Measurements from ENCODE around the gene KLHL26.

Gene KLHL26

GRCh38 chr19:18648973-18649315, 12.1 kb downstream of the KLHL26 start:
- no peak for DNase-seq

GRCh38 chr19:18649371-18650020, 12.7 kb downstream of the KLHL26 start:
- no peak for DNase-seq

DNA sequence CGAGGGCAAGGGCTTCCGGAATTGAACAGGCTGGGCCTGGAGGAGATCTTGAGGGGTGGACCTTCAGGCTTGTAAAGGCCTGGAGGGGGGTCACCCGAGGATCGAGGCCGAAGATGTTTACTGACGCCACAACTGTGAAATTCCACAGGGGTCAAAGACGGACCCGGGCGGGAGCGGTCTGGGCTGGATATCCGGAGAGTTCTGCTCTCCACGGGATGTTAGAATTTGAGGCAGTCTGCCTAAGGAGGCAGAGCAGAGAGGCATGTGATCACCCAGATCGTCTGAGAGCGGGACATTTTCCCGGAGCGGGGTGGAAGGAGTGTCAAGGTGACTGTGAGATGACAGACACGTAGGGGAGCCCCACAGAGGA, 13.2 kb downstream of the KLHL26 start:
- DNase-seq = no peak

DNA sequence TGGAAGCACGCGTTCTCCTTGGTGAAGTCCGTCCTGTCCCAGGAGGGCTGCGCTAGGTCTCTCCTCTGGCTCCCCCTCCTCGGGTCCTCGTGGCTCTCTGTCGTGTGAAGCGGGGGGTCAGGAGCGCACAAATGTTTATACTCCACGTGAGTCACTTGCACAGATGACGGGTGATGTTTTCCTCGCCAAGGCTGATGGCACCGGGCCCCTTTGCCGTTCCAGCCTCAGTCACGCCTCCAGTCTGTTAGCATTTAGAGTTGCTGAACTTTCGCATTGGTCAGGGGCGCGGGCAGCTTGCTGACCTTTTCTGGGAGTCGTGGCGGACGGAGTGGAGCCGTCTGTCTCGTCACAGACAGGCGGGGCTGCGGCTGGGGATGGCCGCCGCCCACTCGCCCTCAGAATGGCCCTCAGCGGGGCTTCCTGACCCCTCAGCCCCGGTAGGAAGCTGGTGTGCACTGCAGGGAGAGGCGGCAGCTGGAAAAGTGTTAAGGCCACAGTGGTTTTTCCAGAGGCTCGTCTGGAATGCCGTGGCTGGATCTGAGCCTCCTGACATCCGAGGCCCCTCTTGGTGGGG, 13.7 kb downstream of the KLHL26 start:
- DNase-seq = no peak

DNA sequence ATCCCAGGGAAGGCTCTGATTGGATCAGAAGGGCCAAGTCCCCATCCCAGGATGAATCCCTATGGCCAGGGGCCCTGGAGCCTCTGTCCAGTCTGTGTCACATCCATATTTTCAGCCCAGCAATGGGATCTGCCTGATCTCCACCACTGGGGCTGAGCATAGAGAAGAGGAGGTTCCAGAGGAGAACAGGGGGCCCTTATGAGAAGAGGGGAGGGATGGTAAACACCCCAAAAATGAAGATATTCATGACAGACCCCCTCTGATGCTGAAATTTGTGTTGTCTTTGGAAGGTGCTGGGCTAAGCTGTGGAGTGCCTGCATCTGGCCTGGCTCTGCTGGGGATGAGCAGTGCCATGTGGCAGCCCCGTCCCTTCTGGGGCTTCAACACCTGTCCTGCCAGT, 14.5 kb downstream of the KLHL26 start:
- no peak for DNase-seq

DNA sequence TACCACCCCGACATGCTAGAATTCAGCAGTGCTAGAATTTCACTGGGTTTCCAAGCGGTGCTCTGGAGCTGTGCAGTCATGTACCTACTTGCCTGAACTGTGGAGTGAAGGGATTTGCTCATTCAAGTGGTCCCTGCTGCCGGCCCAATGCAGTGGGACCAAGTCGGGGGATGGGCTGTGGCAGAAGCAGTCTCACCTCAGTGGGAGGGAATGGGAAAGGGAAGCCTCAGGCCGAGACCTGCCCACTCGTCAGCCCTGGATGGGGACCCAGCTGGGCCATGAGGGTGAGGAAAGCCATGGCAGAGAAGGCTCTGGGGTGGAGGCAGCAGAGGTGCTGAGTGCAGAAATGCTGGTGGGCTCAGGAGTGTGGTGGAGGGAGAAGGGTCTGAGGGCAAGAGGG, 14.9 kb downstream of the KLHL26 start:
- DNase-seq = no peak

DNA sequence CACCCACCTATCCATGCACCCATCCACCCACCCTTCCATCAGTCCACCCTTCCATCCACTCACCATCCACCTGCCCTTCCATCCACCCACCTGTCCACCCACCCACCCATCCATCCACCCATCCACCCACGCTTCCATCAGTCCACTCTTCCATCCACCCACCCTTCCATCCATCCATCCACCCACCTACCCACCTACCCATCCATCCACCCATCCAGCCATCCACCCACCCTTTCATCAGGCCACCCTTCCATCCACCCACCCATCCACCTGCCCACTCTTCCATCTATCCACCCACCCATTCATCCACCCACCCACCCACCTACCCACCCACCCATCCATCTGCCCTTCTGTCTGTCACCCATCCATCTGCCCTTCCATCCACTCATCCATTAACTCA, 17.0 kb downstream of the KLHL26 start:
- DNase-seq = no peak

GRCh38 chr19:18654469-18654868, 17.6 kb downstream of the KLHL26 start:
- no peak for DNase-seq

GRCh38 chr19:18655173-18655844, 18.5 kb downstream of the KLHL26 start:
- no peak for DNase-seq

GRCh38 chr19:18656337-18657086, 19.7 kb downstream of the KLHL26 start:
- DNase-seq = no peak

GRCh38 chr19:18657590-18658365, 20.9 kb downstream of the KLHL26 start:
- DNase-seq = no peak

GRCh38 chr19:18658366-18658855, 21.6 kb downstream of the KLHL26 start:
- no peak for DNase-seq

DNA sequence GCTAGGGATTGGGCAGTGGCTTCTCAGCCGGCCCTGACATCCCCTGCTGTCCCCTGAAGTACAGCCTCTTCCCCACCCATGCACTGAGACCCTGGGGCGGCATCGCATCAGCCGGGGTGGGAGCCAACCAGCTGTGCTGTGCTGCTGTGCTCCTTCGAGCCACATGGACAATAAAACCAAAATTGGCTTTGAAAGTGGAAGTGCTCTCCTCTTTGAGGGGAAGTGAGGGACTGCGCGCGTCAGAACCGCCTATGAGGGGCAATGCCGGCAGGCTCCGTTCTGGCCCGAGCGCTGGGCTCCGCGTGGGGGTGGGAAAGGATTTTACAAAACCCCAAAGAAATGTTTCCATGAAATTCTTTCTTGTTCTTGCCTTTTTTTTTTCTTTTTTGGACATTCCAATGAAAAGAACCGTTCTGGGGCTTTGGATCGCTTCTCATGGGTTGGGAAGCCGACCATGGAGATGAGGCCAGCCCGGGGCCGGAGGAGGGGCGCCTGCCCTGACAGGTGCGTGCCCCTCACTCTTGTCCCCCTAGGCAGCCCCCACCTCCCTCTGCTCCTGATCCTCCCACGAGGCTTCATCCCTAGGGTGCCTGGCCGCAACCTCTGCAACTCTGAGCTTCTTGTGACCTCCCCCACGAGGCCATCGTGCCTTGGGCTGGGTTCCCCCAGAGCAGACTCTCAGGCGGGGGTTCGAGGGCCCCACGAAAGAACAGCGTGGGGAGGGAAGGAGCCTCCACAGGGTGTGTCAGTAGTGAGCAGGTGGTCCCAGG, 22.6 kb downstream of the KLHL26 start:
- DNase-seq = no peak

DNA sequence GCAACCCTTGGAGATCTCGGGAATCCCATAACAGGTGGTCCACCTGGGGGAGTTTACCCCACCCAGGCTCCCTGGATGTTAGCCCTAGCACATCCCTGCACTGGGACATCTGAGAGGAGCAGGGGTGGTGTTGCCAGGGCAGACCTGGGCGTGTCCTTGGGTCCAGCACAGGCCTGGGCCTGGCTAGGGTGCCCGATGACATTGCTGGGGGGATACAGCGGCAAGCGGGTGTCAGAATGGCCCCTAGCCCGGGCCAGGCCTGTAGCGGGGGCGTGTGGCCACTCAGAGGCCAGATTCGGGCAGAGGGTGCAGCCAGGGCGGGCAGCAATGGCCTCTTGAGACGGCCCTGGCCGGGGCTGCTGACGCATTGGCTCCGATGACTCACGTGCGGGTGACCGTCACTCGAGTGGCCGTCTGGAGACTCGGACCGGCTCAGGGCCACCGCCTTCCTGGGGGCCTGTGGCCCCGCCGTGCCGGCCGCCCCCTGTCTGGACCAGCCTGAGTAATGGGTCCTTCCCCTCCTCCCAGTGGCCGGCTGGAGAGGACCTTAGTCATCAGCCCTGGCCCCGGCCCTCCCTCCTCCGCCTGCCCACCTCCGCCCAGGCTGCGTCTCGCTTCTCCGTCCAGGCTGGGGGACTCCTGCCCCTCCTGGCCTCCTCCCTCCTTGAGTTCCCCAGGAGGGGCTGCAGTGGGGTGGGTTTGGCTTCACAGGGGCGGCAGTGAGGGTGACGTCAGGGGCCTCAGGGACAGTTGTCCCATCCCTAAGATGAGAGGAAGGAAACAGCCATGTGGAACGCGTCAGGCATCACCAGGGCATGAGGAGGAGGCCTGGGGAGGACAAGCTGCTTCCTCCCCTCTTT, 23.5 kb downstream of the KLHL26 start:
- no peak for DNase-seq

DNA sequence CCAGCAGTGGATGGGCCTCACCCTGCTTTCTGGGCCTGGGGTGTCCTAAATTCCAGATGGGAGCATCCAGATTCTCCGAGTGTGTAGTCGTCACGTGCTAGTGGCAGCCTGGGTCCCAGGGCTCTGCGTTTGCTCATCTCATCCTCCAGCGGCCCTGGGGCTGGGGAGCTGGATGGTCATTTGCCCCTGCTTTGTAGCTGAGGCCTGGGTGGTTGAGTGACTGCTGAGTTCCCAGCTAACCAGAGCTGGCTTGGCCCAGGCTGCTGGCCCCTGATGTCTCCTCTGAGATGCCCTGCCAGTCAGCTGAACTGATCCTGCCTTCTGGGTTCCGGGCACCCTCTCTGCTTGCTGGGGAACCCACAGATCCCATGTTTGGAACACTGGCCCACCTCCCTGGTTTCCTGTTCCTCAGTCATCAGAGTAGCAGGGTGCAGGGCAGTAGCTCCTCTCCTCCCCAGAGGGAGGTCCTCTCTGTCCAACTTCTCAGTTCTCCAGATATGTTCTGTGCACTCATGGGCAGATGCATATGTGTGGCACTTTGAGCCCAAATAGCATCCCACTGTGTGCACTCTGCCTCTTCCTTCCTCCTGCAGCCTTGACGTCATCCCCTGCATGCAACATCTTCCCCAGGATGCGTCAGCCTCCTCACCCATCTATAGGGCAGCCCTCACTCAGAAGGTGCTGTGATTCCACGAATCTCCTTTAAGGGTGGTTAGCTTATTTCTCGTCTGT, 24.3 kb downstream of the KLHL26 start:
- DNase-seq = no peak

- no peak for DNase-seq
Observed at GRCh38 chr19:18662972-18663732, 26.3 kb downstream of the KLHL26 start.

DNA sequence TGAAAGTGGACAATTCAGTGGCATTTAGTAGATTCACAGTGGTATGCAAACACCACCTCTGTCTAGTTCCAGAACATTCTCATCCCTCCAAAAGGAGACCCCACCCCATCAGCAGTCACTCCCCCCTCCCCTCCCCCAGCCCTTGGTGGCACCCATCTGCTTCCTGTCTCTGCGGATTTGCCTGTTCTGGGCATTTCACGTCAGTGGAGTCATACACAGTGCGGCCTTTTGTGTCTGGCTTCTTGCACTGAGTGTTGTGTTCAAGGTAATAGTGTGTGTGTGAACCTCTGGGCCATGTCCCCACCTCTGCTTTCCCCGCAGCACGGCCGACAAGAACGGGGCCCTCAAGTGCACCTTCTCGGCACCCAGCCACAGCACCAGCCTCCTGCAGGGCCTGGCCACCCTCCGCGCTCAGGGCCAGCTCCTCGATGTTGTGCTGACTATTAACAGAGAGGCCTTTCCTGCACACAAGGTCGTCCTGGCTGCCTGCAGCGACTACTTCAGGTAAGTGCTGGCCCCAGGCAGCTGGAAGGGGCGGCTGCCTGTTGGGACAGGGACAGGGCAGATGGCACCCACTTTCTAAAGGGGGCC, 27.2 kb downstream of the KLHL26 start:
- DNase-seq = no peak

- DNase-seq = no peak
Observed at GRCh38 chr19:18665771-18666202, 29.0 kb downstream of the KLHL26 start.

DNA sequence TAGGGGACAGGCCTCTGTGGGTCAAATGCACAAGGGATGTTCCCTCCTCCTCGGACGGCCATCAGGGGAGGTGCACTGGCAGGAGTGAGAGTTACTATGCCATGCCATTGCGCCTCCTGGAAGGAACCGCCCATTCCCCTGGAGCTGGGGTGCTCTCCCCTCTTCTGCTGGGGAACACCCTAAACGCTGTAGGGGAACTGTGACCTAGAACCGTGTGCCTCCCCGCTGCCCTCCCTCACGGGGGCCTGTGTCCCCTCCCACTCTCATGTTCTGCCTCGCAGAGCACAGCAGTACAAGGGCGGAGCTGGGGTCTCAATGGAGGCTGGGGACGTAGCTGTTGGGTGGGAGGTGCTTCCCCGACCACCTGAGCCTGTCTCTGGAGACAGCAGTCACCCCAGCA, 29.5 kb downstream of the KLHL26 start:
- no peak for DNase-seq
